Measurements from ENCODE around the gene REPIN1. TPM values are rescaled to one million over a fixed set of nuclear protein-coding genes. Genes with fewer than 3 reads are reported as not detected.

The REPIN1 gene
- total RNA-seq, 1 experiment from 2014 or later: 106 TPM

DNA sequence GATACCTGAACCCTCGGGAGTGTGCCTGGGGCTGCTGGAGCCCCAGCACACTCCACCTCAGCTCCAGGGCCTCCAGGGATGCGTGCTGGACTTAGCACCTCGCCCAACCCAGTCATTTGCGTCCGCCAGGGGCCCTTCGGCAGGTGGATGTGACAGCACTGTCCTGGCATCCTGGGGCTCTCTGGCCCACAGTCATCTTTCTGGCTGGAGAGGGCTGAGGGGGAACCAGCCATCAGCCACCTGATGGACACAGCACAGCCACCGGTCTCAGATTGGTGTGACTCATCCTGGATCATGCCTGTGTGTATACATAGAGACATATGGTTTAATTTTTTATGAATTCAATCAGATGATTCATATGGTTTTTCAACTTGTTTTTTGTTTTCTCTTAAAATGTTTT is 21.6 kb downstream of the REPIN1 start:
- Histone ChIP-seq H4K8ac (replicated peaks; ENCODE audit: insufficient read length, low read depth, low read length) (no peak overlapping the region), H2BK12ac (ENCODE audit: insufficient read length, low read depth, low read length) (no peak overlapping the region), H3K4me1 (ENCODE audit: insufficient read depth, low read length) (no peaks in the 10 kb centered on the region; the same call in 1 of the 2 replicates), H2BK20ac (ENCODE audit: low read depth, low read length, poor library complexity, severe bottlenecking) (no peak overlapping the region), H3K27me3 (ENCODE audit: insufficient read depth, low read length) (no peaks in the 10 kb centered on the region), H4K5ac (ENCODE audit: insufficient read length, low read depth, low read length) (no peak overlapping the region), H3K79me1 (ENCODE audit: insufficient read depth, low read depth, low read length, poor library complexity, severe bottlenecking) (no peaks in the 10 kb centered on the region), H3K23ac (ENCODE audit: insufficient read length, low read depth, low read length) (no peak overlapping the region), H3K4me2 (ENCODE audit: insufficient read depth, insufficient read length, low read length) (no peak overlapping the region), H3K79me2 (ENCODE audit: insufficient read depth, low read length) (no peaks in the 10 kb centered on the region), H2AK5ac (ENCODE audit: insufficient read length, low read length) (no peak overlapping the region), H3K56ac (ENCODE audit: insufficient read length, low read depth, low read length) (no peak overlapping the region), H3K27ac (ENCODE audit: insufficient read length, low read depth, low read length) (no peak overlapping the region), H4K91ac (ENCODE audit: insufficient read length, low read depth, low read length) (no peak overlapping the region), H3K23me2 (ENCODE audit: insufficient read length, low read depth, low read length, poor library complexity, severe bottlenecking) (no peaks in the 10 kb centered on the region), H3K9ac (ENCODE audit: extremely low read depth, insufficient read length, low read length) (no peak overlapping the region), H2BK15ac (ENCODE audit: low read depth, low read length) (no peak overlapping the region), H3K14ac (ENCODE audit: insufficient read depth, low read length) (no peak overlapping the region), H3T11ph (ENCODE audit: low read length) (no peak overlapping the region), H2BK5ac (ENCODE audit: insufficient read length, low read length) (no peak overlapping the region), H2BK120ac (ENCODE audit: low read depth, low read length, poor library complexity, severe bottlenecking) (no peak overlapping the region), H3K9me3 (ENCODE audit: control insufficient read depth, low read depth, low read length) (no peaks in the 10 kb centered on the region), H3K18ac (ENCODE audit: insufficient read length, low read depth, low read length) (no peak overlapping the region), H3K4ac (ENCODE audit: low read depth, low read length) (no peak overlapping the region), H4K20me1 (ENCODE audit: control insufficient read depth, insufficient read depth, insufficient read length) (no peaks in the 10 kb centered on the region), H2AFZ (ENCODE audit: low read length) (no peak overlapping the region)
- peaks cover 49 to 59% of the 10 kb centered on the region in 2 experiments for H3K4me1 Mint-ChIP-seq
- no peak overlapping the region for H3K4me3 Mint-ChIP-seq
- TF ChIP-seq CTCF (conservative IDR thresholded peaks at IDR 0.05): no peak
- H3K9me3 Mint-ChIP-seq: no peaks in the 10 kb centered on the region
- WGBS (ENCODE audit: extremely low coverage, insufficient read length, low lambda C conversion rate): no CpG with 5 or more reads among the region's 7 CpGs
- H3K27me3 Mint-ChIP-seq (ENCODE audit: low read depth): no peaks in the 10 kb centered on the region
- DNase-seq: no peak
- peaks cover 35 to 60% (median 39%) of the 10 kb centered on the region in 3 experiments for H3K36me3 Mint-ChIP-seq (ENCODE audit: insufficient read depth in 1 of 3, low read depth in 3 of 3)
- H3K27ac Mint-ChIP-seq: no peak overlapping the region; a peak in 1 of 7 replicates

Data from H9 (cell line).